Body of pancreas (tissue), 4 donors: ENCODE results near the gene COL12A1. TPM values are rescaled to one million over a fixed set of nuclear protein-coding genes. Genes with fewer than 3 reads are reported as not detected.

ENCODE experiments used
- ATAC-seq: fragments of 150-250 bp; one replicate; pipeline ENCODE4 v1.9.1; 2016
- DNase-seq, 4 donors: peaks; one replicate each; pipeline ENCODE4 v3.0.0-alpha.2; 2019
- H3K27ac ChIP-seq, 4 donors: fragments of 200-600 bp; sonication (generic); 1 replicate in 3 of 4; 2 replicates in 1 of 4; pipeline versions ENCODE4 v1.5.1 to v1.6.1; 2016 to 2019; ENCODE audit warnings: mild to moderate bottlenecking in 1 of 4, mixed read lengths in 1 of 4, moderate library complexity in 1 of 4
- H3K27me3 ChIP-seq, 2 donors: fragments of 200-600 bp; sonication (generic); one replicate each; pipeline ENCODE4 v1.6.0; 2016; ENCODE audit warnings: mild to moderate bottlenecking in 1 of 2
- H3K36me3 ChIP-seq, 2 donors: fragments of 200-600 bp; sonication (generic); replicated peaks in 1 of 2; 2 replicates each; pipeline ENCODE4 v1.5.1; 2016; ENCODE audit warnings: low read depth in 2 of 2; ENCODE audit not compliant: insufficient read depth in 1 of 2
- H3K4me1 ChIP-seq: fragments of 200-600 bp; sonication (generic); one replicate; pipeline ENCODE4 v1.6.0; 2016
- H3K4me3 ChIP-seq, 2 donors: fragments of 200-600 bp; sonication (generic); 1 replicate in 1 of 2; 2 replicates in 1 of 2; pipeline ENCODE4 v1.5.1; 2016 to 2019
- H3K9me3 ChIP-seq, 3 donors: fragments of 200-600 bp; sonication (generic); 1 replicate in 2 of 3; 2 replicates in 1 of 3; pipeline ENCODE4 v1.5.1; 2016
- POLR2A ChIP-seq, 3 donors: fragments of 450-650 bp; IDR thresholded peaks; one replicate each; pipeline ENCODE4 v1.6.1; 2016; ENCODE audit warnings: antibody characterized with exemption in 3 of 3, mild to moderate bottlenecking in 2 of 3
- WGBS, 2 donors: methylation state at CpG; one replicate each; pipeline ENCODE4 v1.1.5; 2017; 5-methylcytosine and 5-hydroxymethylcytosine counted together
- intact Hi-C: fragments of 100-400 bp; cut with DNase I; formaldehyde crosslinking; loops from one replicate; pipeline ENCODE4 v1.15.1; 2023
- total RNA-seq, 2 donors: library from RNA; depleted of rRNA; stranded (reverse); fragments of >200 nt; gene quantifications; one replicate each; pipeline ENCODE4 v1.1.0, GENCODE V29; 2016
- TF ChIP-seq, protein P1 (sequence below), 7 experiments: fragments of 450-650 bp in 4 of 7; fragments of 200-600 bp in 3 of 7; sonication (generic) in 3 of 7; IDR thresholded peaks; one replicate each; pipeline ENCODE4 v1.5.1; 2016 to 2019; ENCODE audit warnings: antibody characterized with exemption in 7 of 7

COL12A1 gene
- total RNA-seq, 2 donors from 2014 or later: 34.0 to 35.3 TPM

DNA sequence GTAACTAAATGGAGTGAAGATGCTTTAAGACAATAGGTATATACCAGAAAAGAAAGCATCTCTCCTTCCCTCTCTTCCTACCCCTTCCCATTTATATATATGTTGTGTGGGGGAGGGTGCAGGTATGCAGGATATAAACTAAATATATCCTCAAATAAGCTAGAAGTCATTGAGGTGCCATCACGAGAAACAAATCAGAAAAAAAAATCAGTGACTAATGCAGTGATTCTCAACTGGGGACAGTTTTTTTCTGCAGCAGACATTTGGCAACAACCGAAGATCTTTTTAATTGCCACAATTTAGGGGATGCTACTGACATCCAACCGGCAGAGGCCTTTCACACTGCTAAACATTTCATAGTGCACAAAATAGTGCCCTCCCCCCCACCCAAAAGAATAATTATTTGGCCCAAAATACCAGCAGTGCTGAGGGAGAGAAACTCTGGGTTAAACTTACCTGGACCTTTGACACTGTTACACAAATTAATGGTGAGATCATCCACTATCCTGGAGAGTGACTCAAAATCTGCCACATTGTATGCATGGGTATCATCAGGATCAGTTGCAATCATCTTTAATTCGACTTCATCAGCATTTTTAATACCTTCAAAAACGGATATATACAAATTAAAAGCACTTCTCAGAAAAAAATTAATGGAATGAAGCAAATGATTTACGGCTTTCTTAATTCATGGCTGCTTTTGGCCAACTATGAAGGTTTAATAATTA lies 55.0 kb downstream of the COL12A1 start:
- Histone ChIP-seq H3K4me3 (no peak overlapping the region), H3K36me3 (no peaks in the 10 kb centered on the region), H3K27me3 (no peaks in the 10 kb centered on the region), H3K27ac (no peak overlapping the region), H3K9me3 (no peaks in the 10 kb centered on the region), H3K4me1 (no peaks in the 10 kb centered on the region)
- ATAC-seq (no peak), DNase-seq (no peak)
- WGBS, 2 donors: 78 to 82% methylated on average over 6 of the region's 6 CpGs
- intact Hi-C loops: no loop called here
- TF ChIP-seq, protein P1, sequence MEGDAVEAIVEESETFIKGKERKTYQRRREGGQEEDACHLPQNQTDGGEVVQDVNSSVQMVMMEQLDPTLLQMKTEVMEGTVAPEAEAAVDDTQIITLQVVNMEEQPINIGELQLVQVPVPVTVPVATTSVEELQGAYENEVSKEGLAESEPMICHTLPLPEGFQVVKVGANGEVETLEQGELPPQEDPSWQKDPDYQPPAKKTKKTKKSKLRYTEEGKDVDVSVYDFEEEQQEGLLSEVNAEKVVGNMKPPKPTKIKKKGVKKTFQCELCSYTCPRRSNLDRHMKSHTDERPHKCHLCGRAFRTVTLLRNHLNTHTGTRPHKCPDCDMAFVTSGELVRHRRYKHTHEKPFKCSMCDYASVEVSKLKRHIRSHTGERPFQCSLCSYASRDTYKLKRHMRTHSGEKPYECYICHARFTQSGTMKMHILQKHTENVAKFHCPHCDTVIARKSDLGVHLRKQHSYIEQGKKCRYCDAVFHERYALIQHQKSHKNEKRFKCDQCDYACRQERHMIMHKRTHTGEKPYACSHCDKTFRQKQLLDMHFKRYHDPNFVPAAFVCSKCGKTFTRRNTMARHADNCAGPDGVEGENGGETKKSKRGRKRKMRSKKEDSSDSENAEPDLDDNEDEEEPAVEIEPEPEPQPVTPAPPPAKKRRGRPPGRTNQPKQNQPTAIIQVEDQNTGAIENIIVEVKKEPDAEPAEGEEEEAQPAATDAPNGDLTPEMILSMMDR (IDR thresholded peaks at IDR 0.05): no peak
- no peak for TF ChIP-seq POLR2A (IDR thresholded peaks at IDR 0.05)

DNA sequence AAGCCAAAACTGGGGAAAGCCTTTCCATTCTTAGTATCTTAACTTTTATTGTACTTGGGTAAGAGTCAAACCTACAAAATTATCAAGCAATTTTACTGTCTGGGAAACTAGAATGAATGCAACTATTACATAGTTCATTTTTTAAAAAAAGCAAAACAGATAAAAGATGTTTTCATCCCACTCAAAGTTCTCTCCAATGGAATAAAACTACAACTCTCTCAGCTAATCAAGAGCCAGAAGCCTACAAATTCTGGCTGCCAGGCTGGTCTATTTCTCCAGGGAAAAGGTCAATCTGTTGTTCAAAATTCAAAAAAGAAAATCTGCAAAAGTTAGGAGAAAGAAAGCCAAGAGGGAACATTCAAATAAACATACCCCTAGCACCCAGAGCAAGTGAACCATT lies 56.2 kb downstream of the COL12A1 start:
- no peak for ATAC-seq
- TF ChIP-seq POLR2A (IDR thresholded peaks at IDR 0.05): no peak
- TF ChIP-seq, protein P1 (IDR thresholded peaks at IDR 0.05): no peak
- Histone ChIP-seq H3K9me3 (no peaks in the 10 kb centered on the region), H3K27ac (no peak overlapping the region), H3K4me3 (no peak overlapping the region), H3K36me3 (no peaks in the 10 kb centered on the region), H3K4me1 (no peaks in the 10 kb centered on the region), H3K27me3 (no peaks in the 10 kb centered on the region)
- DNase-seq: no peak
- intact Hi-C loops: no loop called here

DNA sequence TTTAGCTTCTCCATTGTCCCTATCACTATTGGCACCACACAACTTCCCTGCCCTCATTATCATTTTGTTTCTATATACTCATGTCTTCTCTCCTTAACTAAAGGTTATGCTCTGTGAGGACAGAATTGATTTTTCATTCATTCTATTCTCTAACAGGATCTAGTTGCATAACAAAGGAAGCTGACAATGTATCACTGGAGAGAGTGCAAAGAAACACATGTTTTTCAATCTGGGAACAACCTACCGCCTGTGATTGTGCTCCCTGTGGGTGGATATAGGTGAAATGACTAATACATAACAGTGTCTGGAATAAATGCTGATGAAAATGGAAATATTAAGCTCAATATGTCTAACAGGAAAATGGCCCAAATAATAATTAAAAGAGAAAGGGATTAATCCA lies 56.6 kb downstream of the COL12A1 start:
- Histone ChIP-seq H3K27ac (no peak overlapping the region), H3K36me3 (no peaks in the 10 kb centered on the region), H3K4me3 (no peak overlapping the region), H3K27me3 (no peaks in the 10 kb centered on the region), H3K4me1 (no peaks in the 10 kb centered on the region), H3K9me3 (no peaks in the 10 kb centered on the region)
- intact Hi-C loops: no loop called here
- 37 to 48% methylated on average over 1 of the region's 1 CpG for WGBS, 2 donors
- no peak for TF ChIP-seq POLR2A (IDR thresholded peaks at IDR 0.05)
- TF ChIP-seq, protein P1 (IDR thresholded peaks at IDR 0.05): no peak
- DNase-seq (no peak), ATAC-seq (no peak)

DNA sequence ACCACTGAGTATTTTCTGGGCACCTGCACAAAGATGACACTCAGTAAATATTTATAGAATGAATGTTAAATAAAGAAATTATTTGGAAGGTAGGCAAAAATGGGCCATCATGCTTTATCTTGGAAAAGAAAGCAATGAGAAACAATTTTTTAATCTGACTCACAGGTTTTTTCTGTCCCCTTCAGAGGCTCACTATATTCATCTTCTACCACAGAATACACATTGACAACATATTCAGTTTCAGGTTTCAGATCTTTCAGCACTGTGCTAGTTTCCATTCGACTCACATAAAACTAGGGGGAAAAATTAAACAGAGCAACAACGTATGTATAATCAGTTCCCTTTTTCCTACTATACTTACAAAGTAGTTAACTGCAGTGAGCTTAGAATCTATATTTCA lies 58.3 kb downstream of the COL12A1 start:
- H3K4me3 ChIP-seq: no peak overlapping the region
- no peaks in the 10 kb centered on the region for H3K9me3 ChIP-seq
- H3K27ac ChIP-seq: no peak overlapping the region
- no peaks in the 10 kb centered on the region for H3K36me3 ChIP-seq
- no peaks in the 10 kb centered on the region for H3K27me3 ChIP-seq
- ATAC-seq: no peak
- intact Hi-C loops: no loop called here
- no peak for DNase-seq
- TF ChIP-seq, protein P1 (IDR thresholded peaks at IDR 0.05): no peak
- no peak for TF ChIP-seq POLR2A (IDR thresholded peaks at IDR 0.05)
- no peaks in the 10 kb centered on the region for H3K4me1 ChIP-seq
- WGBS, 2 donors: 79 to 86% methylated on average over 2 of the region's 2 CpGs

DNA sequence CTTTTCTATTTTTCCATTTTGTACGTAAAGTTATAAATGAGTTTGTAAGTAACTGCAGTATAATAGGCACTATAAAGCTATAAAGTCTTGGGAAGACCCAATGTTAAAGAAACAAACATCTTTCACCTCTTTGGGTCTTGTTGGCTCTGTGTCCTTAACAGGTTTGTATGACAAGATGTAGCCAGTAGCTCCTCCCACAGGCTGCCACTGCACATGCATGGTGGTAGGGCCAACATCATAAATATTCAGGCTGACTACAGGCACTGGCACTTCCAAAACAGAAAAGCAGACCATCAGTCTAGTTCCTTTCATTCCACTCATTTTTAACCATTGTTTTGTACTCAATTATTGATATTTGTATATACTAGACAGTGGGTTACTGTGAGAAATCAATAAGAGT lies 59.9 kb downstream of the COL12A1 start:
- intact Hi-C loops: no loop called here
- ATAC-seq (no peak), DNase-seq (peak in 1 of 4 donors; percentile 5)
- Histone ChIP-seq H3K27me3 (no peaks in the 10 kb centered on the region), H3K4me3 (no peak overlapping the region), H3K4me1 (no peaks in the 10 kb centered on the region), H3K36me3 (no peaks in the 10 kb centered on the region), H3K9me3 (no peaks in the 10 kb centered on the region), H3K27ac (no peak overlapping the region)
- 90 to 96% methylated on average over 1 of the region's 1 CpG for WGBS, 2 donors
- TF ChIP-seq, protein P1 (IDR thresholded peaks at IDR 0.05): no peak
- no peak for TF ChIP-seq POLR2A (IDR thresholded peaks at IDR 0.05)
